ENCODE results near the gene IL11RA.

DNA sequence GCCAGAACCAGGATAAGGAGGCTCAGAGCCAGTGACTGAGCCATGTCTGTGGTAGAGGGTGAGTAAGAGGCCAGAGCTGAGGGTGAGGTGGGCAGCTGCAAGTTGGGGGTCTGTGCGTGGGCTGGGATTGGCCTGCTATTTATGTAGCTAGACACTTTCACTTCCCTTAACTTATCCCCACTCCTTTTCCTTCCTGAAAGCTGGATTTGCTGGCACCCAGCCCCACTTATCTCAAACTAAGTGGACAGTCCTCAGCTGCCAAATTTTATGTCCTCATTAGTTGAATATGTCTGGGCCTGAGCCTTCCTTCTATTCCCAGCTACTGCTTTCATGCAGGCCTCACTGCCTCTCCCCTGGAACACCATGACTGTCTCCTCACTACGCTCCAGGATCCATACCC lies 58.0 kb downstream of the IL11RA start, which contains the start of gene CCL21:
- TF ChIP-seq CTCF (IDR thresholded peaks at IDR 0.05): no peak
- TF ChIP-seq ZFX (IDR thresholded peaks at IDR 0.05; ENCODE audit: borderline replicate concordance): no peak
